ENCODE measurements around the gene ADI1.

DNA sequence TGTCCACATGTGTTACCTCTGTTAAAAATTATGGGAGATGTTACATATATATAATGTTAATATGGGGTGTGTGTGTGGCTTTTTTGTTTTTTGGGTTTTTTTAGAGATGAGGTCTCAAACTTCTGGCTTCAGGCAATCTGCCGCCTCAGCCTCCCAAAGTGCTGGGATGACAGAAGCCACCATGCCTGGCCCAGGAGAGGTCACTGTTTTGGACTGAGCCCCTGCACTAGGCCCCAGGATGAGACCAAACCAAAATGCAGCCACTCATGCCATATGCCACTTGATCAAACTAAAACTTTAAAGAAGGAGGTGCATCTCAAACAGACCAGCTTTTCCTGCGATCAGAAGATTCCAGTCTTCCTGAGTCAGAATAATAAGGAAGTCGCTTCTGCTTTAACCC lies 2.5 kb downstream of the ADI1 start:
- TF ChIP-seq CTCF (IDR thresholded peaks at IDR 0.05 in 4 of 5, conservative IDR thresholded peaks at IDR 0.05 in 1 of 5) (no peak), POLR2A (IDR thresholded peaks at IDR 0.05) (no peak)
